IPS-15b (cell line): ENCODE measurements around the gene OBSL1.

Experiments used
- H3K27me3 ChIP-seq: one replicate; pipeline ENCODE4 v1.6.1; 2013; ENCODE audit warnings: low read length; ENCODE audit not compliant: control insufficient read depth, insufficient read depth
- H3K36me3 ChIP-seq: one replicate; pipeline ENCODE4 v1.6.1; 2013; ENCODE audit warnings: low read length; ENCODE audit not compliant: control insufficient read depth, insufficient read depth
- H3K4me1 ChIP-seq: one replicate; pipeline ENCODE4 v1.6.1; 2013; ENCODE audit warnings: mild to moderate bottlenecking, low read length; ENCODE audit not compliant: control insufficient read depth, insufficient read depth
- H3K4me3 ChIP-seq: one replicate; pipeline ENCODE4 v1.5.1; 2013; ENCODE audit warnings: low read depth, low read length
- H3K9ac ChIP-seq: one replicate; pipeline ENCODE4 v1.6.1; 2013; ENCODE audit warnings: low read depth, mild to moderate bottlenecking, low read length
- H3K9me3 ChIP-seq: one replicate; pipeline ENCODE4 v1.6.1; 2013; ENCODE audit warnings: mild to moderate bottlenecking, low read length; ENCODE audit not compliant: control insufficient read depth, insufficient read depth

OBSL1 gene

DNA sequence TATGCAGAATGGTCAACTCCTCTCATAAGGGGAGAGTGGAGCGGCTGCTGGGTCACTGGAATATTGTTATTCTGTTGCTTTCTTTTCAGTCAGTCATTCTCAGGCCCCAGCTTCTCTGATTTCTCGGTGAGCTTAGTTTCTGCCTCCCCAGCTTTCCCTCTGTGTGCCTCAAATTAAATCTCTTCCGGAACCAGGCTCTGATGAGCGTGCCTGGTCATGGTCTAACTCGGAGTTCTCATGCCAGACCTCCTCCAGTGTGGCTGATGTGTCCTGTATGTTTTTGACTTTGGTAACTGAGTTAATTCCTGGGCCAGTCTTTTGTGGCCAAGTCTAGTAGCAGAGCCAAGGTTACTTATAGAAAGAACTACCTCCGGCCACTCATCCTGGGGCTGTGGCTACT lies 21.4 kb upstream of the OBSL1 start:
- H3K27me3 ChIP-seq: no peaks in the 10 kb centered on the region
- H3K9ac ChIP-seq: no peak overlapping the region

GRCh38 chr2:219591091-219591490 lies 19.8 kb upstream of the OBSL1 start:
- Histone ChIP-seq H3K9me3 (no peaks in the 10 kb centered on the region), H3K36me3 (no peaks in the 10 kb centered on the region), H3K27me3 (peaks cover under 1% of the 10 kb centered on the region), H3K4me3 (no peak overlapping the region), H3K4me1 (peaks cover 2% of the 10 kb centered on the region), H3K9ac (no peak overlapping the region)

More for the DNA sequence above, 21.4 kb upstream of the OBSL1 start:
- H3K4me1 ChIP-seq: peaks cover 2% of the 10 kb centered on the region
- H3K36me3 ChIP-seq: no peaks in the 10 kb centered on the region
- H3K4me3 ChIP-seq: no peak overlapping the region
- H3K9me3 ChIP-seq: no peaks in the 10 kb centered on the region

DNA sequence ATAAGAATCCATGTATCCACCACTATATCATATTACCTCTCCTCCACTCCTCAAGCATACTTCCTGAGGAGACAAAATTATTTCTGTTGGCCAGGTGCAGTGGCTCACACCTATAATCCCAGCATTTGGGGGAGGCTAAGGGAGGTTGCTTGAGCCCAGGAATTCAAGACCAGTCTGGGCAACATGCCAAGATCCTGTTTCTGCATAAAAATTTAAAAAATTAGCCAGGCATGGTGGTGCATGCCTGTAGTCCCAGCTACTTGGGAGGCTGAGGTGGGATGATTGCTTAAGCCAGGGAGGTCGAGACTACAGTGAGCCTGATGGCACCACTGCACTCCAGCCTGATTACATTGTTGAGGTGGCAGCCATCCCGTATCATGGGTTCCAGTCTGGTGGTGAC lies 10.0 kb upstream of the OBSL1 start:
- Histone ChIP-seq H3K4me3 (no peak overlapping the region), H3K27me3 (peaks cover 12% of the 10 kb centered on the region), H3K9ac (no peak overlapping the region), H3K36me3 (no peaks in the 10 kb centered on the region), H3K4me1 (peaks cover 15% of the 10 kb centered on the region), H3K9me3 (no peaks in the 10 kb centered on the region)

DNA sequence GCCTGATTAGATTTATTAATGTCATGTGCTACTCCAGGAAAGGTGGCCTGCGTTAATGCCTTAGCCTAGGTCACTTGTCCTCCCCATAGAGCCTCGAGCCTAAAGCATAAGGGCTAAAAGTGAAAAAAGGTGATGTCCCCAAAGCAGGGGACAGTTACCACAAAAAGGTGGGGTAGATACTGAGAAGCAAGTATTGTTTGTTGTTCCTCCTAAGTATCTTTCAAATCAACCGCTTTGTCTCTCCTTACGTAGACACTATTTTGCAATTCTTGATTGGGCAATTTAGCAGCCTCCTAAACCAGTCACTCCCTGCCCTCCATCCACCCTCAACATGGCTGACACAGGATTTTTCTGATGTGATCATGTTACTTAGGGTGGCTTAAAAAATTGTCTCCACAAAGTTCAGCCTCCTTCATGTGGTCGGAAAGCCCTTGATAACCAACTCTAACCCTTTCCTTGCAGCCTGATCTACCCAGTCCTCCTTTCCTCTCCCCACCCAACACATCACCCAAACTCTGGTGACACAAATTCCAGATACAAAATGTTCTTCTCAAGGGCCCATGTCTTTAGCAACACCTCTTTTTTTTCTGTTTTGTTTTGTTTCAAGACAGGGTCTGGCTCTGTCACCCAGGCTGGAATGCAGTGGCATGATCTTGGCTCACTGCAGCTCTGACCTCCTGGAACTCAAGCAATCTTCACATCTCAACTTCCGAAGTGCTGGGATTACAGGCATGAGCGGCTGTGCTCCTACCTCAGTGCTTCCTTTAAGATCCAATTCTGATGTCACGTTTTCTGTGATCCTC lies 7.7 kb upstream of the OBSL1 start:
- no peaks in the 10 kb centered on the region for H3K36me3 ChIP-seq
- H3K9me3 ChIP-seq: no peaks in the 10 kb centered on the region
- H3K4me1 ChIP-seq: peaks cover 19% of the 10 kb centered on the region
- H3K9ac ChIP-seq: no peak overlapping the region
- no peak overlapping the region for H3K4me3 ChIP-seq
- H3K27me3 ChIP-seq: peaks cover 15% of the 10 kb centered on the region

GRCh38 chr2:219576505-219577388 lies 5.4 kb upstream of the OBSL1 start:
- Histone ChIP-seq H3K4me1 (peaks cover 24% of the 10 kb centered on the region), H3K4me3 (peak overlapping the region; percentile 36), H3K27me3 (peaks cover 17% of the 10 kb centered on the region), H3K36me3 (no peaks in the 10 kb centered on the region), H3K9me3 (no peaks in the 10 kb centered on the region), H3K9ac (no peak overlapping the region)

DNA sequence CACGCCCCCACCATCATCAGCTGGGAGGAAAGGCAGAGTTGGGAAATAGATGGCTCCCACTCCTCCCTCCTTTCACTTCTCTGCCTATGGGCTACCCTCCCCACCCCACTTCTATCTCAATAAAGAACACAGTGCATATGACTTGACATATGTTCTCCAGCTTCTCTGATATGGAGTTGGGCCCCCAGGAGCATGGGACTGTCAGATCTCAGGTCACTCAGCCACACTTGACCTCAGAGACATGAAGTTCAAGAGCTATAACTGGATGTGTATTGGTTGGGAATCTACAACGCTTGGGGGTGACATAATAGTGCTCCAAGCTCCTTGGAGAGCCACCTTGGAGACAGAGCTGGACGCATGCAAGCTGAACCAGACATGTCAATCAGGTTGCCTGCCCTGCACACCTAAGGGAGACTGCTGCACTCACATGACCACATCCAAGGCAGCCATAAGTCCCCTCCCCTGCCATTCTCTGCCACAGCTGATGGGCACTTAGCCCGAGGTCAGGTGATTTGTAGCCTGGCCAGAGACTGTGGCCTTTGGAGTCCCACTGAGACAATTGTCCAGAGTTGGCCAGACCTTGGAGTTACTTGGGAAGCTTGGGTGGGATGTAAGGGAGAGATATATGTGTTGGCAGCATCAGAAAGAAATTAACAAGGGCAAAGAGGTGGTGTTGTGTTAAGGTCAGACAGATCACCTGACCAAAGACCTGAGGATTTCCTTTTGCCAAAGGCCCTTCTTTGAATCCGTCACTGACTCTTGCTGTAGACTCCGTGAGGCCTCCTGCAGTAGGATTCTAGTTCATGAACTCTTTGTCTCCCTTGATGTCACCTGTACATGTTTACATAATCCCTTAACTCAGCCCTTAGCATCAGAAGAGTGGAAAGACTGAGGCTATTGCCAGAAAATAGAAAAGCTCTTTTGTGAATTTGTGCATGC lies 4.5 kb upstream of the OBSL1 start:
- Histone ChIP-seq H3K27me3 (peaks cover 17% of the 10 kb centered on the region), H3K4me1 (peaks cover 24% of the 10 kb centered on the region), H3K36me3 (no peaks in the 10 kb centered on the region), H3K9ac (no peak overlapping the region), H3K9me3 (no peaks in the 10 kb centered on the region), H3K4me3 (no peak overlapping the region)

DNA sequence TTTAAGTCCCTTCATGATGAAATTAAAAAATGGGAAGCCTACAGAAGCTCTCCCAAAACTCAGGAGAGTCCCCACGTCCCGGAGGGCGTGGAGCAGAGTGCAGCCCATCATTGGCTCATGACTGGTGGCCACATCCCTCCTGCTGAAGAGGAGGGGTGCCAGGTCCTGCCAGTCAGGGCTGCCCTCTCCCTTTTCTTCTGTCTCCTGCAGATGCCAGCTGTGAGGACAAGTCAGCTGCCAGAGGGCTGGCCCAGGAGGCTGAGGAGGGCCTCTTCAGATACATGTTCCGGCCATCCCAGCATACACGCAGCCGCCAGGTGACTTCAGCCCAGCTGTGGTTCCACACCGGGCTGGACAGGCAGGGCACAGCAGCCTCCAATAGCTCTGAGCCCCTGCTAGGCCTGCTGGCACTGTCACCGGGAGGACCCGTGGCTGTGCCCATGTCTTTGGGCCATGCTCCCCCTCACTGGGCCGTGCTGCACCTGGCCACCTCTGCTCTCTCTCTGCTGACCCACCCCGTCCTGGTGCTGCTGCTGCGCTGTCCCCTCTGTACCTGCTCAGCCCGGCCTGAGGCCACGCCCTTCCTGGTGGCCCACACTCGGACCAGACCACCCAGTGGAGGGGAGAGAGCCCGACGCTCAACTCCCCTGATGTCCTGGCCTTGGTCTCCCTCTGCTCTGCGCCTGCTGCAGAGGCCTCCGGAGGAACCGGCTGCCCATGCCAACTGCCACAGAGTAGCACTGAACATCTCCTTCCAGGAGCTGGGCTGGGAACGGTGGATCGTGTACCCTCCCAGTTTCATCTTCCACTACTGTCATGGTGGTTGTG lies 3.4 kb upstream of the OBSL1 start:
- peaks cover 22% of the 10 kb centered on the region for H3K27me3 ChIP-seq
- H3K9me3 ChIP-seq: no peaks in the 10 kb centered on the region
- H3K36me3 ChIP-seq: no peaks in the 10 kb centered on the region
- no peak overlapping the region for H3K4me3 ChIP-seq
- no peak overlapping the region for H3K9ac ChIP-seq
- peaks cover 25% of the 10 kb centered on the region for H3K4me1 ChIP-seq

- Histone ChIP-seq H3K9me3 (no peaks in the 10 kb centered on the region), H3K4me3 (no peak overlapping the region), H3K4me1 (peaks cover 28% of the 10 kb centered on the region), H3K9ac (no peak overlapping the region), H3K27me3 (peaks cover 30% of the 10 kb centered on the region), H3K36me3 (no peaks in the 10 kb centered on the region)
Measured at GRCh38 chr2:219573166-219573565, 1.8 kb upstream of the OBSL1 start.

DNA sequence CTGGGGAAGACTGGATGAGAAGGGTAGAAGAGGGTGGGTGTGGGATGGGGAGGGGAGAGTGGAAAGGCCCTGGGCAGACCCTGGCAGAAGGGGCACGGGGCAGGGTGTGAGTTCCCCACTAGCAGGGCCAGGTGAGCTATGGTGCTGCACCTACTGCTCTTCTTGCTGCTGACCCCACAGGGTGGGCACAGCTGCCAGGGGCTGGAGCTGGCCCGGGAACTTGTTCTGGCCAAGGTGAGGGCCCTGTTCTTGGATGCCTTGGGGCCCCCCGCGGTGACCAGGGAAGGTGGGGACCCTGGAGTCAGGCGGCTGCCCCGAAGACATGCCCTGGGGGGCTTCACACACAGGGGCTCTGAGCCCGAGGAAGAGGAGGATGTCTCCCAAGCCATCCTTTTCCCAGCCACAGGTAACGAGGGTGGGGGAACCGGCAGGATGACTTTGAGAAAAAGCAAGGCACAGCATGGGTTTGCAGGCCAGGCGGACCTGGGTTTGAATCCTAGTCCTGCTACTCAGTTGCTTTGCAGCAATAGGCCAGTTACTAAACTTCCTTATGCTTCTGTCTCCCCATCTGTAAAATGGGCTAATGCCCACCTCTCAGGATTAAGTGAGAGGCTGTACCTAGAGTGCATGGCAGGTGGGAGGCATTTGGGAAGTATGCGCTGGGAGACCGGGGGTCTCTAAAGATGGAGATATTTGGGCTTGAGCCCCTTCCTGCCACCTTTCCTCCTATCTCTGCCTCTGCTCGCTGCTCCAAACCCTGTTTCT lies 1.1 kb upstream of the OBSL1 start, which contains the start of gene INHA:
INHA (plus strand) TSS at position 74 of the 765 bp plus-strand sequence; CDS start at position 139, 65 bp downstream.
- Histone ChIP-seq H3K9ac (no peak within 1 kb of the TSS), H3K4me3 (peak within 1 kb of the TSS; percentile 35), H3K27me3 (peaks cover 30% of the 10 kb centered on the region), H3K9me3 (no peaks in the 10 kb centered on the region), H3K36me3 (peaks cover 2% of the 10 kb centered on the region), H3K4me1 (peaks cover 23% of the 10 kb centered on the region)

DNA sequence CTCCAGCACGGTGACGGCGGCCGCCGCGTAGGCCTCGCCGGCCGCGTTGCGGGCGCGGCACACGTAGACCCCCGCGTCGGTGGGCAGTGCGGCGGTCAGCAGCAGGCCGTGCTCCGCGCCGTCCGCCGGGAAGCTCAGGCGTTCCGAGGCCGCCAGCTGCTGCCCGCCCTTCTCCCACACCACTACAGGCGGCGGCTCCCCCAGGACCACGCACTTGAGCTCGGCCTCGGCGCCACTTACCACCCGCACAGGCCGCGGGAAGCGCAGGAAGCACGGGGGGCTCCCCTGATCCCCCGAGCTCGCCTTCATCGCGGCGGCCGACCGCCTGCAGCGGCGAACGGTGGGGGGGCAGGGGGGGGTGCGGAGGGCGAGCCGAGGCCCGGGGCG lies 422 bp downstream of the OBSL1 start:
- Histone ChIP-seq H3K4me1 (peaks cover 15% of the 10 kb centered on the region), H3K4me3 (peak overlapping the region; percentile 49), H3K27me3 (peaks cover 23% of the 10 kb centered on the region), H3K9ac (peak overlapping the region; percentile 60), H3K9me3 (no peaks in the 10 kb centered on the region), H3K36me3 (peaks cover 11% of the 10 kb centered on the region)
